H1 (cell line): ENCODE results near the gene NHERF2.

Experiments
- EGR1 ChIP-seq: IDR thresholded peaks from 2 replicates; pipeline ENCODE4 v1.6.1; 2011; ENCODE audit warnings: low read depth, low read length, borderline replicate concordance
- GABPA ChIP-seq: IDR thresholded peaks from 2 replicates; pipeline ENCODE4 v1.6.1; 2011; ENCODE audit warnings: mild to moderate bottlenecking, low read length, moderate library complexity, borderline replicate concordance; ENCODE audit not compliant: insufficient read depth
- POLR2A ChIP-seq, 2 experiments: IDR thresholded peaks; 1 replicate in 1 of 2; 2 replicates in 1 of 2; pipeline ENCODE4 v1.6.1; 2011; ENCODE audit warnings: low read depth in 2 of 2, low read length in 2 of 2, mild to moderate bottlenecking in 2 of 2; ENCODE audit errors: control extremely low read depth in 1 of 2
- RAD21 ChIP-seq, 2 experiments: IDR thresholded peaks in 1 of 2; conservative IDR thresholded peaks in 1 of 2; 2 replicates each; pipeline ENCODE4 v1.6.1; 2011; ENCODE audit warnings: low read depth in 2 of 2, low read length in 2 of 2, improper control_type of control experiment in 1 of 2, inconsistent platforms in 1 of 2, mild to moderate bottlenecking in 1 of 2, moderate library complexity in 1 of 2
- TBP ChIP-seq: IDR thresholded peaks from 2 replicates; pipeline ENCODE4 v1.6.1; 2011; ENCODE audit warnings: low read depth, low read length, improper control_type of control experiment
- TF ChIP-seq, protein P1 (sequence below), 3 experiments: IDR thresholded peaks; 1 replicate in 2 of 3; 2 replicates in 1 of 3; pipeline versions ENCODE4 v1.5.1 to v1.6.1; 2011; ENCODE audit warnings: low read length in 3 of 3, mild to moderate bottlenecking in 3 of 3, inconsistent platforms in 2 of 3, low read depth in 1 of 3, moderate library complexity in 1 of 3; ENCODE audit not compliant: insufficient read depth in 1 of 3; ENCODE audit errors: control extremely low read depth in 1 of 3
- TF ChIP-seq, protein P2 (sequence below): IDR thresholded peaks from 2 replicates; pipeline ENCODE4 v1.6.1; 2012; ENCODE audit warnings: inconsistent platforms

- TF ChIP-seq, protein P1, sequence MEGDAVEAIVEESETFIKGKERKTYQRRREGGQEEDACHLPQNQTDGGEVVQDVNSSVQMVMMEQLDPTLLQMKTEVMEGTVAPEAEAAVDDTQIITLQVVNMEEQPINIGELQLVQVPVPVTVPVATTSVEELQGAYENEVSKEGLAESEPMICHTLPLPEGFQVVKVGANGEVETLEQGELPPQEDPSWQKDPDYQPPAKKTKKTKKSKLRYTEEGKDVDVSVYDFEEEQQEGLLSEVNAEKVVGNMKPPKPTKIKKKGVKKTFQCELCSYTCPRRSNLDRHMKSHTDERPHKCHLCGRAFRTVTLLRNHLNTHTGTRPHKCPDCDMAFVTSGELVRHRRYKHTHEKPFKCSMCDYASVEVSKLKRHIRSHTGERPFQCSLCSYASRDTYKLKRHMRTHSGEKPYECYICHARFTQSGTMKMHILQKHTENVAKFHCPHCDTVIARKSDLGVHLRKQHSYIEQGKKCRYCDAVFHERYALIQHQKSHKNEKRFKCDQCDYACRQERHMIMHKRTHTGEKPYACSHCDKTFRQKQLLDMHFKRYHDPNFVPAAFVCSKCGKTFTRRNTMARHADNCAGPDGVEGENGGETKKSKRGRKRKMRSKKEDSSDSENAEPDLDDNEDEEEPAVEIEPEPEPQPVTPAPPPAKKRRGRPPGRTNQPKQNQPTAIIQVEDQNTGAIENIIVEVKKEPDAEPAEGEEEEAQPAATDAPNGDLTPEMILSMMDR (IDR thresholded peaks at IDR 0.05; ENCODE audit: control extremely low read depth in 1 of 3, insufficient read depth in 1 of 3, low read depth in 1 of 3, low read length in 3 of 3), result no peak
- TF ChIP-seq EGR1, result no peak
- no peak for TF ChIP-seq GABPA
- TF ChIP-seq TBP, result no peak; the same call in 1 of the 2 replicates
- no peak for TF ChIP-seq POLR2A (IDR thresholded peaks at IDR 0.05; ENCODE audit: control extremely low read depth in 1 of 2, low read depth in 2 of 2, low read length in 2 of 2)
- TF ChIP-seq RAD21 (IDR thresholded peaks at IDR 0.05 in 1 of 2, conservative IDR thresholded peaks at IDR 0.05 in 1 of 2; ENCODE audit: low read depth in 2 of 2, low read length in 2 of 2), result no peak
- TF ChIP-seq, protein P2, sequence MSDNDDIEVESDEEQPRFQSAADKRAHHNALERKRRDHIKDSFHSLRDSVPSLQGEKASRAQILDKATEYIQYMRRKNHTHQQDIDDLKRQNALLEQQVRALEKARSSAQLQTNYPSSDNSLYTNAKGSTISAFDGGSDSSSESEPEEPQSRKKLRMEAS, result no peak; the same call in 1 of the 2 replicates
Measured at GRCh38 chr16:1992704-1993317, 33.9 kb upstream of the NHERF2 start.
